Left ventricle myocardium inferior (tissue), 1 donor: ENCODE data around the gene POLR2A. TPM values are rescaled to one million over a fixed set of nuclear protein-coding genes. Genes with fewer than 3 reads are reported as not detected.

Experiments used
- DNase-seq: peaks from one replicate; pipeline ENCODE4 v3.0.0-alpha.2; 2020
- H3K27ac ChIP-seq: fragments of 200-600 bp; replicated peaks from 2 replicates; pipeline ENCODE4 v1.8.0; 2021
- H3K27me3 ChIP-seq: fragments of 200-600 bp; 2 replicates; pipeline ENCODE4 v1.8.0; 2021; ENCODE audit warnings: low read depth
- H3K36me3 ChIP-seq: fragments of 200-600 bp; 2 replicates; pipeline ENCODE4 v1.8.0; 2021
- H3K4me1 ChIP-seq: fragments of 200-600 bp; 2 replicates; pipeline ENCODE4 v1.8.0; 2021
- H3K4me3 ChIP-seq: fragments of 200-600 bp; 2 replicates; pipeline ENCODE4 v1.8.0; 2021; ENCODE audit warnings: mild to moderate bottlenecking, moderate library complexity
- H3K9me3 ChIP-seq: fragments of 200-600 bp; replicated peaks from 2 replicates; pipeline ENCODE4 v1.8.0; 2021
- intact Hi-C: fragments of 100-400 bp; cut with micrococcal nuclease; formaldehyde crosslinking; loops from one replicate; pipeline ENCODE4 v1.11.0; 2022
- total RNA-seq: library from RNA; stranded (reverse); fragmentation: NEBNext Ultra II Directional; extraction: Animal tissue kit (Norgen Biotek cat#: 25700); gene quantifications from one replicate; pipeline ENCODE4 v1.2.1, GENCODE V29; 2021
- TF ChIP-seq, protein P1 (sequence below): fragments of 200-600 bp; IDR thresholded peaks from 2 replicates; pipeline ENCODE4 v1.8.0; 2021; ENCODE audit warnings: antibody characterized with exemption, mild to moderate bottlenecking, borderline replicate concordance
- donor health status: DM: no; HTN: yes; CAD: no; lungs with severe emphysema.

Gene POLR2A
- total RNA-seq, 1 donor from 2014 or later = 38.7 TPM

- no peak for DNase-seq
- Histone ChIP-seq H3K9me3 (no peaks in the 10 kb centered on the region), H3K36me3 (peaks cover 100% of the 10 kb centered on the region), H3K4me3 (no peak overlapping the region), H3K27me3 (no peaks in the 10 kb centered on the region), H3K4me1 (peaks cover 17% of the 10 kb centered on the region), H3K27ac (no peak overlapping the region)
- TF ChIP-seq, protein P1, sequence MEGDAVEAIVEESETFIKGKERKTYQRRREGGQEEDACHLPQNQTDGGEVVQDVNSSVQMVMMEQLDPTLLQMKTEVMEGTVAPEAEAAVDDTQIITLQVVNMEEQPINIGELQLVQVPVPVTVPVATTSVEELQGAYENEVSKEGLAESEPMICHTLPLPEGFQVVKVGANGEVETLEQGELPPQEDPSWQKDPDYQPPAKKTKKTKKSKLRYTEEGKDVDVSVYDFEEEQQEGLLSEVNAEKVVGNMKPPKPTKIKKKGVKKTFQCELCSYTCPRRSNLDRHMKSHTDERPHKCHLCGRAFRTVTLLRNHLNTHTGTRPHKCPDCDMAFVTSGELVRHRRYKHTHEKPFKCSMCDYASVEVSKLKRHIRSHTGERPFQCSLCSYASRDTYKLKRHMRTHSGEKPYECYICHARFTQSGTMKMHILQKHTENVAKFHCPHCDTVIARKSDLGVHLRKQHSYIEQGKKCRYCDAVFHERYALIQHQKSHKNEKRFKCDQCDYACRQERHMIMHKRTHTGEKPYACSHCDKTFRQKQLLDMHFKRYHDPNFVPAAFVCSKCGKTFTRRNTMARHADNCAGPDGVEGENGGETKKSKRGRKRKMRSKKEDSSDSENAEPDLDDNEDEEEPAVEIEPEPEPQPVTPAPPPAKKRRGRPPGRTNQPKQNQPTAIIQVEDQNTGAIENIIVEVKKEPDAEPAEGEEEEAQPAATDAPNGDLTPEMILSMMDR = no peak
- intact Hi-C loops = no loop called here
Observed at GRCh38 chr17:7501729-7502128, 17.6 kb downstream of the POLR2A start.

DNA sequence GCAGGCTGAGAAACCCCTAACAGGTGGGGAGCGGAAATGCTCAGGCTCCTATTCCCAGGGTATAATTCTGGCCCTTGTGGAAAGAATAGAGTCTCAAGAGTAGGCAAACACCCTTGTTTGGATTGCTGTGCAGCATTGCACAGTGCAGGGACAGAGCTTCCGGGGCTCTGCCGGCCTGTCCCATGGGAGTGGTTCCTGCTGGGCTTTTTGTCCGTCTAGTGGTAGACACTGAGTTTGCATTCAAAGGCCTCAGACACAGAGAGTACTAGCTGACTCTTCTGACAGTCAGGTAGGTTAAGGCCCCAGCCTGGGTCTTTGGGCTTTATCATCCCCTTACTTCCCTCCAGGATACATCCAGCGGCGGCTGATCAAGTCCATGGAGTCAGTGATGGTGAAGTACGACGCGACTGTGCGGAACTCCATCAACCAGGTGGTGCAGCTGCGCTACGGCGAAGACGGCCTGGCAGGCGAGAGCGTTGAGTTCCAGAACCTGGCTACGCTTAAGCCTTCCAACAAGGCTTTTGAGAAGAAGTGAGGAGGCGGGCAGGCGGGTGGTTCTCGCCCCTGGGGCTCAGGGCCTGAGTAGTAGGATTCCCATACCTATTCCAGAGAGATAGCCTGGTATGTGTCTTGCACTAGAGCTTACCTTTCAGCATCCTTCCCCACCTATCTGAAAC is 18.1 kb downstream of the POLR2A start:
- no peak overlapping the region for H3K4me3 ChIP-seq
- no peak for DNase-seq
- no peaks in the 10 kb centered on the region for H3K9me3 ChIP-seq
- TF ChIP-seq, protein P1 = no peak
- no peak overlapping the region for H3K27ac ChIP-seq
- peaks cover 100% of the 10 kb centered on the region for H3K36me3 ChIP-seq
- intact Hi-C loops = no loop called here
- peaks cover 11% of the 10 kb centered on the region for H3K4me1 ChIP-seq
- H3K27me3 ChIP-seq = no peaks in the 10 kb centered on the region

GRCh38 chr17:7502987-7503386 is 18.8 kb downstream of the POLR2A start:
- Histone ChIP-seq H3K27me3 (no peaks in the 10 kb centered on the region), H3K4me1 (peaks cover 4% of the 10 kb centered on the region), H3K4me3 (no peak overlapping the region), H3K36me3 (peaks cover 100% of the 10 kb centered on the region), H3K9me3 (no peaks in the 10 kb centered on the region), H3K27ac (no peak overlapping the region)
- TF ChIP-seq, protein P1 = no peak
- DNase-seq = no peak
- intact Hi-C loops = no loop called here

GRCh38 chr17:7503521-7503920 is 19.4 kb downstream of the POLR2A start:
- Histone ChIP-seq H3K4me3 (no peak overlapping the region), H3K27me3 (no peaks in the 10 kb centered on the region), H3K9me3 (no peaks in the 10 kb centered on the region), H3K36me3 (peaks cover 100% of the 10 kb centered on the region), H3K4me1 (no peaks in the 10 kb centered on the region), H3K27ac (no peak overlapping the region)
- TF ChIP-seq, protein P1 = no peak
- intact Hi-C loops = no loop called here
- no peak for DNase-seq

DNA sequence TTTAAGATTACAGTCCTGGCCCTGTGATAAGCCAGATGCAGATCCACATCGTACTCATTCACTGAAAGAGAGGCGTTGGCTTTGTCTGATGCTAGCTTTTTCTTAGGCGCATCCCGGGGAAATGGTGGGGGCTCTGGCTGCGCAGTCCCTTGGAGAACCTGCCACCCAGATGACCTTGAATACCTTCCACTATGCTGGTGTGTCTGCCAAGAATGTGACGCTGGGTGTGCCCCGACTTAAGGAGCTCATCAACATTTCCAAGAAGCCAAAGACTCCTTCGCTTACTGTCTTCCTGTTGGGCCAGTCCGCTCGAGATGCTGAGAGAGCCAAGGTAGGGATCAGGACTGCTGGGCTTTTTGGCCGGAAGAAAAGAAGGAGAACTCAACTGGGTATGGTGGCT is 24.0 kb downstream of the POLR2A start:
- intact Hi-C loops = no loop called here

More for the DNA sequence above, 24.0 kb downstream of the POLR2A start:
- peak overlapping the region; percentile 27 for H3K27ac ChIP-seq
- no peak for DNase-seq
- H3K9me3 ChIP-seq = no peaks in the 10 kb centered on the region
- TF ChIP-seq, protein P1 = no peak
- H3K27me3 ChIP-seq = no peaks in the 10 kb centered on the region
- H3K4me3 ChIP-seq = no peak overlapping the region
- no peaks in the 10 kb centered on the region for H3K4me1 ChIP-seq
- H3K36me3 ChIP-seq = peaks cover 100% of the 10 kb centered on the region
